CD4-positive, alpha-beta T cell (primary cell): ENCODE data around the gene HRH3. TPM values are rescaled to one million over a fixed set of nuclear protein-coding genes. Genes with fewer than 3 reads are reported as not detected.

Source experiments
- ATAC-seq: fragments of 200-7000 bp; cut with Tn5 transposase; one replicate; pipeline ENCODE4 v1.10.0; 2022; ENCODE audit warnings: mild to moderate bottlenecking; ENCODE audit not compliant: poor library complexity
- CTCF ChIA-PET: fragments of 350-600 bp; sonication (Branson Sonifier 250); formaldehyde crosslinking; loops from one replicate; lab custom pipeline; 2021; ENCODE audit warnings: antibody characterized with exemption, inconsistent platforms; lab: Charles Lee
- POLR2A ChIA-PET: fragments of 350-600 bp; sonication (Branson Sonifier 250); formaldehyde crosslinking; loops from one replicate; lab custom pipeline; 2021; ENCODE audit warnings: antibody characterized with exemption, inconsistent platforms; lab: Charles Lee
- DNase-seq, 14 experiments: peaks; one replicate each; pipeline ENCODE4 v3.0.0-alpha.2; 2013 to 2020; ENCODE audit warnings: mixed read lengths in 2 of 14
- H3K27ac ChIP-seq, 2 donors: one replicate each; pipeline versions ENCODE4 v1.5.1 to v1.7.0; 2013; ENCODE audit warnings: low read length in 2 of 2, low read depth in 1 of 2, mild to moderate bottlenecking in 1 of 2
- H3K27me3 ChIP-seq, 2 experiments: 1 replicate in 1 of 2; 2 replicates in 1 of 2; pipeline versions ENCODE4 v1.6.1 to v1.7.0; 2013; ENCODE audit warnings: low read length in 2 of 2, control low read depth in 1 of 2, mild to moderate bottlenecking in 1 of 2, moderate library complexity in 1 of 2; ENCODE audit not compliant: insufficient read depth in 2 of 2, control insufficient read depth in 1 of 2
- H3K36me3 ChIP-seq: one replicate; pipeline ENCODE4 v1.6.1; 2013; ENCODE audit warnings: low read length, control low read depth; ENCODE audit not compliant: insufficient read depth
- H3K4me1 ChIP-seq: one replicate; pipeline ENCODE4 v1.6.1; 2013; ENCODE audit warnings: low read length, control low read depth; ENCODE audit not compliant: insufficient read depth
- H3K4me3 ChIP-seq: one replicate; pipeline ENCODE4 v1.5.1; 2013; ENCODE audit warnings: mild to moderate bottlenecking, low read length, moderate library complexity
- H3K9me3 ChIP-seq, 2 experiments: 1 replicate in 1 of 2; 2 replicates in 1 of 2; pipeline versions ENCODE4 v1.6.1 to v1.7.0; 2013; ENCODE audit warnings: low read length in 2 of 2, mild to moderate bottlenecking in 2 of 2, control low read depth in 1 of 2, moderate library complexity in 1 of 2; ENCODE audit not compliant: control insufficient read depth in 1 of 2, insufficient read depth in 1 of 2
- H3K27ac Mint-ChIP-seq: one replicate; pipeline ENCODE4 v1.8.0; 2020; ENCODE audit warnings: mixed read lengths
- H3K27me3 Mint-ChIP-seq: one replicate; pipeline ENCODE4 v1.8.0; 2021; ENCODE audit warnings: mixed read lengths
- H3K36me3 Mint-ChIP-seq: one replicate; pipeline ENCODE4 v1.8.0; 2021; ENCODE audit warnings: low read depth, mixed read lengths
- H3K4me1 Mint-ChIP-seq: one replicate; pipeline ENCODE4 v1.8.0; 2021; ENCODE audit warnings: low read depth, mixed read lengths
- H3K4me3 Mint-ChIP-seq: one replicate; pipeline ENCODE4 v1.8.0; 2020; ENCODE audit warnings: mild to moderate bottlenecking, mixed read lengths
- H3K9me3 Mint-ChIP-seq: one replicate; pipeline ENCODE4 v1.8.0; 2020; ENCODE audit warnings: mixed read lengths
- CTCF ChIP-seq: fragments of 200-600 bp; IDR thresholded peaks from one replicate; pipeline ENCODE4 v1.8.0; 2022; ENCODE audit warnings: antibody characterized with exemption, mild to moderate bottlenecking
- intact Hi-C, 2 experiments: fragments of 100-400 bp; cut with DNase I in 1 of 2; cut with micrococcal nuclease in 1 of 2; formaldehyde crosslinking; loops; one replicate each; pipeline versions ENCODE4 v1.15.1 to v1.9.0; 2023 to 2025; cut with DNase I, micrococcal nuclease
- total RNA-seq, 174 experiments: library from RNA in 2 of 174; stranded (reverse) in 2 of 174; gene quantifications; one replicate each; pipeline ENCODE4 v1.2.3 and lab custom pipeline; 2021 to 2026

Gene HRH3
- total RNA-seq, 2 experiments from 2014 or later = not detected

DNA sequence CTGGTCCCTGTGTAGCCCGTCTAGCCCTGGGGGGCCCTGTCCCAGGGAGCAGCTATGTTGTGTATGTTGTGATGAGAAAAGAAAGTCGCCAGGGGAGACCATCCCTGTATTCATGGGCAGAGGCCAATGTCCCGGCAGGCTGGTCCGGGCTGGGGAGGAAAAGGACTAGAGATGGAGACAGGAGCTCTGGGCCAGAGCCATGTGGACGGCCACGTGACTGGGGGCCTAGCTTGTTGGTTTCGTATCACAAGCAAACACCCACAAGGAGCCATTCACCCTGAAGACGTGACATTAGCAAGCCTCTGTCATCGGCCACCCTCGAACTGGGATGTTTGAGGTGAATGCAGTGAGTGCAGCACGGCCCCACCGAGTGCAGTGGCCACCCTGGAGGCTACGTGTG lies 2.9 kb upstream of the HRH3 start:
- Histone ChIP-seq H3K9me3 (peaks cover 0 to 33% of the 10 kb centered on the region in 2 experiments), H3K4me1 (peaks cover 16% of the 10 kb centered on the region), H3K4me3 (no peak overlapping the region), H3K27ac (no peak overlapping the region), H3K27me3 (peaks cover 49 to 52% of the 10 kb centered on the region in 2 experiments), H3K36me3 (no peaks in the 10 kb centered on the region)
- no peak for TF ChIP-seq CTCF
- Mint-ChIP-seq H3K36me3 (no peaks in the 10 kb centered on the region), H3K4me1 (no peaks in the 10 kb centered on the region), H3K9me3 (no peaks in the 10 kb centered on the region), H3K4me3 (no peak overlapping the region), H3K27ac (no peak overlapping the region), H3K27me3 (peaks cover 50% of the 10 kb centered on the region)
- DNase-seq (no peak), ATAC-seq (no peak)
- intact Hi-C loops = no loop called here
- ChIA-PET CTCF (no interaction called here), POLR2A (no interaction called here)

DNA sequence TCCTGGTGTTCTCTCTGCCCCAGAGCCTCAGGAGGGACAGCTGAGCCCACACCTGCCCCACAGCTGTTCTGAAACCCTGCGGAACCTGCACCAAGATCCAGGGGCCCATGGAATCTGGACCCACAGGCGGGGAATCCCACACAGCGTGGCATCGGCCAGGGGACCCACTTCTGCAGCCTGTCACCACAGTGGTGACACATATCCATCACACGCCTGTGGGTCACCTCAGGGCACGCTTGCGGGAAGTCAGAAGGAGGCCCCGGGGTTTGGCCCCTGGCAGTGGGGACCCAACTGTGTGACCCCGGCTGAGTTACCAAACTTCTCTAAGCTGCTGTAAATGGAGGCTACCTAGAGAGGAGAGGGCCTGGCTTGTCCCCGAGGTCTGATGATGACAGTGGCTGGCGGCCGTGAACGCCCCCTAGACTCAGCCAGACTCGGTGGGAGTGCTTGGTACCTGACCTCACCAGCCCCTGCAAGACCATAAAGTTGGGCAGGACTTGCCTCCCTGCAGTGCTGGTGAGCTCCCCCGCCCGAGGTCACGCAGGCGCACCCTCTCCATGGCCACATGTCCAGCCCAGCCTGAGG lies 2.3 kb upstream of the HRH3 start:
- CTCF ChIA-PET = no interaction called here
- Histone ChIP-seq H3K27ac (no peak overlapping the region), H3K36me3 (no peaks in the 10 kb centered on the region), H3K4me1 (peaks cover 16% of the 10 kb centered on the region), H3K9me3 (peaks cover 0 to 33% of the 10 kb centered on the region in 2 experiments), H3K27me3 (peaks cover 52% of the 10 kb centered on the region in 2 experiments), H3K4me3 (no peak overlapping the region)
- POLR2A ChIA-PET = no interaction called here
- intact Hi-C loops = no loop called here
- Mint-ChIP-seq H3K9me3 (no peaks in the 10 kb centered on the region), H3K4me1 (no peaks in the 10 kb centered on the region), H3K27ac (no peak overlapping the region), H3K36me3 (no peaks in the 10 kb centered on the region), H3K27me3 (peaks cover 50% of the 10 kb centered on the region), H3K4me3 (no peak overlapping the region)
- no peak for TF ChIP-seq CTCF
- no peak for DNase-seq
- no peak for ATAC-seq

DNA sequence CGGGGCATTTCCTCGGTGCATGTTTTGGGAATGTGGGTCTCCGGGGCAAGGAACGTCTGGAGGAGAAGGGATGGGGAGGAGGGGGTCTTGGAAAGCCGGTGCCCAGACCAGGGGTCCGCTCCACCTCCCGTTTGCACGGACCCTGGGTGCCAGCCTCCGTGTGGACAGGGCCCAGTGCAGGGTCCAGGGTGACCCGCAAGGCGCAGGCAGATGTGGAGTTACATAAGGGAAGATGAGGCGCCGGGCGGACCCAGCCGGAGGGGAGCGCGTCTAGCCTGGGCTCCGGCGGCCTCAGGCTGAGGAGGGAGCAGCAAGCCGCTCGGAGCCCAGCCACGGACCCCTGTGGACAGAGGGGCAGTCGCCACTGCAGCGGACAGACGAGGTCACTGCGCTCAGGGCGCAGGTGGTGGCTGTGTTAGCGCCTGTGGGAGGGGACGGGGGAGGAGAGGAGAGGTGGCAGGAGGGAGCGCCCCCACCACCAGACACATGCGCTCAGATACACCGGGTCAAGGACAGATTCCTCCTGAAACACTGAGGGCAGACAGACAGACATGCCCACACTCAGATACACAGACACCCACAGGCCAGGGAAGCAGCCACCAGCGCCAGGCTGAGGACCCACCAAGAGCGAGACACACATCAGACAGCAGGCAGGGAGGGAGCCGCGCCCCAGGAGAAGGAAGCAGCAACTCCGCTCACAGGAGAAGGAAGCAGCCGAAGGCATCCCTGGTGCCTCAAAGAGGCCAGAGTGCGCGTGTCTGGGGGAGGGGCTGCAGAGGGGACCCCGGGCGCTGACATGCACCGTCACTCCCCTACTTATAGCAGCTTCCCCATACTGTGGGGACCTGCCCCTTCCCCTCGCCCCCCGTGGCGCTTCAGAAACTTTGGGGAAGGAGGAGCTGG lies 839 bp upstream of the HRH3 start:
- no peaks in the 10 kb centered on the region for H3K36me3 ChIP-seq
- no peaks in the 10 kb centered on the region for H3K36me3 Mint-ChIP-seq
- peaks cover 16% of the 10 kb centered on the region for H3K4me1 ChIP-seq
- H3K27me3 Mint-ChIP-seq = peaks cover 54% of the 10 kb centered on the region
- intact Hi-C loops = loop anchor here in 1 of 2 experiments (2.0 kb wide), 1 partner anchor 16 kb away; no protein-coding TSS in a partner anchor
- no peaks in the 10 kb centered on the region for H3K4me1 Mint-ChIP-seq
- DNase-seq (no peak), ATAC-seq (no peak)
- H3K4me3 Mint-ChIP-seq = no peak overlapping the region
- no peak overlapping the region for H3K4me3 ChIP-seq
- H3K27me3 ChIP-seq = peaks cover 52 to 55% of the 10 kb centered on the region in 2 experiments
- CTCF ChIA-PET = no interaction called here
- H3K27ac Mint-ChIP-seq = no peak overlapping the region
- POLR2A ChIA-PET = no interaction called here
- no peak for TF ChIP-seq CTCF
- no peaks in the 10 kb centered on the region for H3K9me3 Mint-ChIP-seq
- H3K9me3 ChIP-seq = peaks cover 0 to 25% of the 10 kb centered on the region in 2 experiments
- H3K27ac ChIP-seq = no peak overlapping the region
